HFFc6 (cell line): ENCODE measurements around the gene TRIM4. TPM values are rescaled to one million over a fixed set of nuclear protein-coding genes. Genes with fewer than 3 reads are reported as not detected.

Experiments
- DNase-seq: peaks from one replicate; pipeline ENCODE4 v3.0.0-alpha.2; 2018
- H3K27ac Mint-ChIP-seq: 2 replicates; pipeline ENCODE4 v1.8.0; 2020; ENCODE audit warnings: mild to moderate bottlenecking, mixed read lengths
- H3K27me3 Mint-ChIP-seq: 2 replicates; pipeline ENCODE4 v1.8.0; 2021; ENCODE audit warnings: mild to moderate bottlenecking, moderate library complexity, mixed read lengths; ENCODE audit not compliant: insufficient read depth
- H3K36me3 Mint-ChIP-seq: 2 replicates; pipeline ENCODE4 v1.8.0; 2021; ENCODE audit warnings: low read depth, mixed read lengths
- H3K4me1 Mint-ChIP-seq: 2 replicates; pipeline ENCODE4 v1.8.0; 2020; ENCODE audit warnings: low read depth, mixed read lengths
- H3K4me3 Mint-ChIP-seq: 2 replicates; pipeline ENCODE4 v1.8.0; 2020; ENCODE audit warnings: mild to moderate bottlenecking, moderate library complexity, mixed read lengths
- H3K9me3 Mint-ChIP-seq: 2 replicates; pipeline ENCODE4 v1.8.0; 2020; ENCODE audit warnings: mild to moderate bottlenecking, mixed read lengths
- CTCF ChIP-seq: fragments of 200-600 bp; sonication (generic); IDR thresholded peaks from 2 replicates; pipeline ENCODE4 v1.5.0; 2021; ENCODE audit warnings: antibody characterized with exemption, mild to moderate bottlenecking
- total RNA-seq, 6 experiments: library from RNA; stranded (reverse); fragmentation: NEBNext Ultra II Directional; extraction: Animal tissue kit (Norgen Biotek cat#: 25700); gene quantifications; 2 replicates in 1 of 6; 3 replicates in 5 of 6; pipeline ENCODE4 v1.2.3, GENCODE V29; 2021

Gene TRIM4
- total RNA-seq, 6 experiments from 2014 or later: 22.0 to 24.6 (median 22.9) TPM

GRCh38 chr7:99926321-99926720 is 7.0 kb upstream of the TRIM4 start:
- Mint-ChIP-seq H3K27me3 (peaks cover 8% of the 10 kb centered on the region), H3K9me3 (no peaks in the 10 kb centered on the region), H3K27ac (no peak overlapping the region), H3K36me3 (peaks cover 9% of the 10 kb centered on the region), H3K4me3 (no peak overlapping the region), H3K4me1 (peaks cover 18% of the 10 kb centered on the region)
- TF ChIP-seq CTCF: no peak
- no peak for DNase-seq

- Mint-ChIP-seq H3K9me3 (peaks cover 9% of the 10 kb centered on the region), H3K27me3 (peaks cover 7% of the 10 kb centered on the region), H3K4me1 (peaks cover 13% of the 10 kb centered on the region), H3K4me3 (no peak overlapping the region), H3K36me3 (peaks cover 27% of the 10 kb centered on the region), H3K27ac (no peak overlapping the region)
- TF ChIP-seq CTCF: no peak
- DNase-seq: no peak
These were observed 3.9 kb upstream of the TRIM4 start for GRCh38 chr7:99923200-99923599.

GRCh38 chr7:99920149-99920548 is 819 bp upstream of the TRIM4 start:
- H3K4me3 Mint-ChIP-seq: peak overlapping the region; percentile 99
- peak overlapping the region; percentile 98 for H3K27ac Mint-ChIP-seq
- no peak for TF ChIP-seq CTCF
- DNase-seq: no peak
- H3K27me3 Mint-ChIP-seq: peaks cover 2% of the 10 kb centered on the region
- peaks cover 42% of the 10 kb centered on the region for H3K4me1 Mint-ChIP-seq
- peaks cover 9% of the 10 kb centered on the region for H3K9me3 Mint-ChIP-seq
- peaks cover 31% of the 10 kb centered on the region for H3K36me3 Mint-ChIP-seq

- Mint-ChIP-seq H3K9me3 (peaks cover 9% of the 10 kb centered on the region), H3K4me3 (peak overlapping the region; percentile 99), H3K4me1 (peaks cover 44% of the 10 kb centered on the region), H3K27ac (peak overlapping the region; percentile 98), H3K27me3 (peaks cover 5% of the 10 kb centered on the region), H3K36me3 (peaks cover 31% of the 10 kb centered on the region)
- no peak for TF ChIP-seq CTCF
- no peak for DNase-seq
These were observed 433 bp upstream of the TRIM4 start for GRCh38 chr7:99919814-99920112.

GRCh38 chr7:99910976-99911375 is 8.4 kb downstream of the TRIM4 start:
- DNase-seq: no peak
- Mint-ChIP-seq H3K9me3 (no peaks in the 10 kb centered on the region), H3K4me3 (no peak overlapping the region), H3K27me3 (peaks cover 5% of the 10 kb centered on the region; the same call in 1 of the 2 replicates), H3K4me1 (peaks cover 18% of the 10 kb centered on the region), H3K36me3 (peaks cover 35% of the 10 kb centered on the region), H3K27ac (no peak overlapping the region)
- TF ChIP-seq CTCF: no peak

- no peaks in the 10 kb centered on the region for H3K4me1 Mint-ChIP-seq
- H3K27me3 Mint-ChIP-seq: no peaks in the 10 kb centered on the region; the same call in 1 of the 2 replicates
- no peaks in the 10 kb centered on the region for H3K9me3 Mint-ChIP-seq
- H3K27ac Mint-ChIP-seq: no peak overlapping the region
- peaks cover 38% of the 10 kb centered on the region for H3K36me3 Mint-ChIP-seq
- DNase-seq: no peak
- H3K4me3 Mint-ChIP-seq: no peak overlapping the region
- no peak for TF ChIP-seq CTCF
These were observed 17.7 kb downstream of the TRIM4 start for GRCh38 chr7:99901581-99901980.
